Adrenal gland (tissue), 12 donors: ENCODE measurements around the gene ANKS6. TPM values are rescaled to one million over a fixed set of nuclear protein-coding genes. Genes with fewer than 3 reads are reported as not detected.

Experiments used
- DNase-seq, 7 donors: peaks; one replicate each; pipeline ENCODE4 v3.0.0-alpha.2; 2019 to 2020
- H3K27ac ChIP-seq, 5 donors: fragments of 200-600 bp; sonication (generic) in 4 of 5; 1 replicate in 3 of 5; 2 replicates in 2 of 5; pipeline versions ENCODE4 v1.5.1 to v1.8.0; 2016 to 2020; ENCODE audit warnings: mild to moderate bottlenecking in 1 of 5
- H3K27me3 ChIP-seq: fragments of 200-600 bp; 2 replicates; pipeline ENCODE4 v1.8.0; 2021
- H3K36me3 ChIP-seq, 2 donors: fragments of 200-600 bp; replicated peaks in 1 of 2; 1 replicate in 1 of 2; 2 replicates in 1 of 2; pipeline versions ENCODE4 v1.5.1 to v1.8.0; 2018 to 2022
- H3K4me1 ChIP-seq, 2 donors: fragments of 200-600 bp; replicated peaks in 1 of 2; 1 replicate in 1 of 2; 2 replicates in 1 of 2; pipeline versions ENCODE4 v1.5.1 to v1.8.0; 2018 to 2021
- H3K4me3 ChIP-seq, 4 donors: fragments of 200-600 bp; sonication (generic) in 3 of 4; one replicate each; pipeline ENCODE4 v1.5.1; 2016 to 2018
- H3K9me3 ChIP-seq, 3 donors: fragments of 200-600 bp; sonication (generic) in 1 of 3; replicated peaks in 1 of 3; 1 replicate in 2 of 3; 2 replicates in 1 of 3; pipeline versions ENCODE4 v1.5.1 to v1.8.0; 2016 to 2021
- POLR2A ChIP-seq, 2 donors: fragments of 450-650 bp; IDR thresholded peaks; one replicate each; pipeline ENCODE4 v1.6.1; 2017; ENCODE audit warnings: antibody characterized with exemption in 2 of 2, mild to moderate bottlenecking in 2 of 2, moderate library complexity in 1 of 2
- WGBS, 4 donors: extraction: QIAGEN DNeasy Blood & Tissue Kit in 2 of 4; methylation state at CpG; one replicate each; pipeline versions ENCODE4 v1.1.5 to v1.1.7; 2013 to 2017; 5-methylcytosine and 5-hydroxymethylcytosine counted together
- intact Hi-C, 2 donors: fragments of 100-400 bp; cut with DNase I; formaldehyde crosslinking; loops; one replicate each; pipeline versions ENCODE4 v1.14.1 to v1.15.0; 2022 to 2023
- polyA plus RNA-seq, 3 donors: library from polyadenylated mRNA; stranded (reverse); fragments of 200-250 nt in 2 of 3; fragments of 350-450 nt in 1 of 3; fragmentation: Illumina TruSeq in 1 of 3; extraction: RNeasy Lipid Tissue Mini Kit (QIAGEN cat#74804) in 1 of 3; gene quantifications; one replicate each; pipeline ENCODE4 v1.2.3, GENCODE V29; 2013 to 2014
- total RNA-seq, 9 donors: library from RNA; depleted of rRNA in 4 of 9; stranded (reverse); fragments of >200 nt in 4 of 9; fragments of 120-200 nt in 1 of 9; fragmentation: NEBNext Ultra II Directional in 1 of 9; extraction: Animal tissue kit (Norgen Biotek cat#: 25700) in 1 of 9; gene quantifications; one replicate each; pipeline versions ENCODE4 v1.1.0 to v1.2.4, GENCODE V29; 2013 to 2023
- TF ChIP-seq, protein P1 (sequence below), 6 experiments: fragments of 450-650 bp in 4 of 6; fragments of 200-600 bp in 2 of 6; sonication (generic) in 1 of 6; IDR thresholded peaks; 1 replicate in 5 of 6; 2 replicates in 1 of 6; pipeline versions ENCODE4 v1.5.1 to v1.8.0; 2016 to 2021; ENCODE audit warnings: antibody characterized with exemption in 6 of 6, mild to moderate bottlenecking in 2 of 6, moderate library complexity in 1 of 6
- donor health status: healthy with polysubstance abuse.
- donor health status: Bipolar disorder and iron deficiency.
- donor health status: DM: yes; HTN: yes; CAD: no.
- donor health status: DM: no; HTN: no; CAD: no.
- donor health status: DM: no; HTN: no; CAD: no.
- donor health status: DM: yes; HTN: yes; CAD: no.

The ANKS6 gene
- total and polyA plus RNA-seq, 12 donors, result 4.3 to 28.4 (median 14.9) TPM

DNA sequence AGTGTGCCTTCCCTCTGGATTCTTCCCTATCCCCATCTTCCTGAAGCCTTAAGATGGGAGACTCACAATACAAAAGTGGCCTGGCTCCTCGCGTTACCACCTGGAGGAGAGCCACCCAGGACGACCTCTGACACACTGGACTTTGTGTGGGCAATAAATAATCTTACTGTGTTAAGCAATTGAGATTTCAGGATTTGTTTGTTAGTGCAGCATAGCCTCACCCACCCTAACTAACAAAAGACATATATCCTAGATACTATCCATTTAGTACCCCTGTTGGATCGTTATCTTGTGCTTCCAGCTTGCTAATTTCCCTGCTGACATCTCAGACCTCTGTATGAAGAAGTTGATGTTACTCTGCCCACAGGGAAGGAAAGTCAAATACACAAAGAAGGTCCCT is 95.6 kb downstream of the ANKS6 start:
- no peak for TF ChIP-seq POLR2A (IDR thresholded peaks at IDR 0.05)
- TF ChIP-seq, protein P1, sequence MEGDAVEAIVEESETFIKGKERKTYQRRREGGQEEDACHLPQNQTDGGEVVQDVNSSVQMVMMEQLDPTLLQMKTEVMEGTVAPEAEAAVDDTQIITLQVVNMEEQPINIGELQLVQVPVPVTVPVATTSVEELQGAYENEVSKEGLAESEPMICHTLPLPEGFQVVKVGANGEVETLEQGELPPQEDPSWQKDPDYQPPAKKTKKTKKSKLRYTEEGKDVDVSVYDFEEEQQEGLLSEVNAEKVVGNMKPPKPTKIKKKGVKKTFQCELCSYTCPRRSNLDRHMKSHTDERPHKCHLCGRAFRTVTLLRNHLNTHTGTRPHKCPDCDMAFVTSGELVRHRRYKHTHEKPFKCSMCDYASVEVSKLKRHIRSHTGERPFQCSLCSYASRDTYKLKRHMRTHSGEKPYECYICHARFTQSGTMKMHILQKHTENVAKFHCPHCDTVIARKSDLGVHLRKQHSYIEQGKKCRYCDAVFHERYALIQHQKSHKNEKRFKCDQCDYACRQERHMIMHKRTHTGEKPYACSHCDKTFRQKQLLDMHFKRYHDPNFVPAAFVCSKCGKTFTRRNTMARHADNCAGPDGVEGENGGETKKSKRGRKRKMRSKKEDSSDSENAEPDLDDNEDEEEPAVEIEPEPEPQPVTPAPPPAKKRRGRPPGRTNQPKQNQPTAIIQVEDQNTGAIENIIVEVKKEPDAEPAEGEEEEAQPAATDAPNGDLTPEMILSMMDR (IDR thresholded peaks at IDR 0.05), result no peak
- no peak overlapping the region for H3K27ac ChIP-seq
- H3K4me1 ChIP-seq, result no peaks in the 10 kb centered on the region
- no peak for DNase-seq
- H3K36me3 ChIP-seq, result no peaks in the 10 kb centered on the region
- H3K4me3 ChIP-seq, result no peak overlapping the region
- H3K9me3 ChIP-seq, result no peaks in the 10 kb centered on the region
- H3K27me3 ChIP-seq, result no peaks in the 10 kb centered on the region
- intact Hi-C loops, result no loop called here
- WGBS, 4 donors, result 54 to 61% (median 56%) methylated on average over 4 of the region's 4 CpGs

DNA sequence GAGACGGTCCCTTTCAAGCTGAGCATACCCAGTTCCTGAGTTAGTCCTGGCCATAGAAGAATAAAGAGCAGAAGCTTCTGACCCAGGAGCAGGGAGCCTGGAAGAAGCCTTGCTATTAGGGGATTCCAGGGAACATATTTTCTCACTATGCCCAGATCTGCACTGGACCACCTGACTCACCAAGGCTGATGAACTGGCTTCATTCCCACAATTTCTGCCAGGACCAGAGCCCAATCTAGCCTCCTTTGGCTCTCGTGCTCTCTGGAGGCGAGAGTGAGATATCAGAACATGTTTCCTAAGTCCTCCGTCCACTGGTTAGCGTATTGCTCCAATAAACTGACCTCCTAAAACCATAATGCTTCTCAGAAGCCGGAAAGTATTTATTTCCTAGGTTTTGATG is 97.5 kb downstream of the ANKS6 start:
- Histone ChIP-seq H3K27ac (no peak overlapping the region), H3K27me3 (no peaks in the 10 kb centered on the region), H3K36me3 (no peaks in the 10 kb centered on the region), H3K4me1 (no peaks in the 10 kb centered on the region), H3K4me3 (no peak overlapping the region), H3K9me3 (no peaks in the 10 kb centered on the region)
- TF ChIP-seq POLR2A (IDR thresholded peaks at IDR 0.05), result no peak
- TF ChIP-seq, protein P1 (IDR thresholded peaks at IDR 0.05), result no peak
- 63 to 84% (median 74%) methylated on average over 5 to 6 of the region's 6 CpGs for WGBS, 4 donors
- DNase-seq, result no peak
- intact Hi-C loops, result no loop called here

DNA sequence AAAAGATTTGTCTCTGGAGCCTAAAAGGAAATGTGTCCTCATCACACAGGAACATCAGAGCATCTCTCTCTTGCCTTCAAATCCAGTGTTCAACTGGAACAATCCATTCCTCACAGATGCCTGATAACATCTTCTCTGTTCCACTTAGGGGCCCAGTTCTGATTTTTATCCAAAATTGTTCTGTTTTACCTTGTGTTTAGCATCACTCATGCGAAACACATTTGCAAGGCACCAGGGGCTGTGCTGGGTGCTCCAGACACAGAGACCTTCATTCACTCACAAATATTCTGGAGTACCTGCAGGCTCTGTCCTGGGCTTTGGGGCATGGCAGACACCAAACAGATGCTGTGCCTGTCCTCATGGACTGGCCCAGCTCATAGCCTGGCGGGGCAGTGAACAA is 101.4 kb downstream of the ANKS6 start:
- no peak overlapping the region for H3K27ac ChIP-seq
- H3K27me3 ChIP-seq, result no peaks in the 10 kb centered on the region
- H3K36me3 ChIP-seq, result no peaks in the 10 kb centered on the region
- H3K4me1 ChIP-seq, result no peaks in the 10 kb centered on the region
- DNase-seq, result no peak
- H3K4me3 ChIP-seq, result no peak overlapping the region
- WGBS, 4 donors, result 68 to 91% (median 80%) methylated on average over 1 to 2 of the region's 2 CpGs
- TF ChIP-seq POLR2A (IDR thresholded peaks at IDR 0.05), result no peak
- TF ChIP-seq, protein P1 (IDR thresholded peaks at IDR 0.05), result no peak
- no peaks in the 10 kb centered on the region for H3K9me3 ChIP-seq
- intact Hi-C loops, result no loop called here

DNA sequence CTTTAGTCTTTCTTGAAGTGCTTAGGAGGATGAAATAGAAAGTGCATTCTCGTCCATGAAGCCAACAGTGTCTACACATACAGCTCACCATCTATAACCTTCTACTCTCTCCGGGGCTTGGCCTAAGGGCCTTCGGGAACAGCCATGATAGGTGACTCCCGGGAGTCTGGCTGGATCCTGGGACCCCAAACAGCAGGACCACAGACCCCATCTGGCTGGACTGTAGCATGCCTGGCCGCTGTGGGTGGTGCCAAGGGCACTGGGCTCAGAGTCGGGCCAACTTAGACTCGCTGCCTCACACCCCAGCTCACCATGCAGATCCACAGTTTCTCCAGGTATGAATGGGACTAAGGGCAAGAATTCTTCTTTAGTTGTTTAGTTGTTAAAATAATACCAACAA is 104.0 kb downstream of the ANKS6 start:
- no peak for DNase-seq
- no peak overlapping the region for H3K27ac ChIP-seq
- no peaks in the 10 kb centered on the region for H3K27me3 ChIP-seq
- no peaks in the 10 kb centered on the region for H3K4me1 ChIP-seq
- no peak for TF ChIP-seq POLR2A (IDR thresholded peaks at IDR 0.05)
- TF ChIP-seq, protein P1 (IDR thresholded peaks at IDR 0.05), result no peak
- no peaks in the 10 kb centered on the region for H3K36me3 ChIP-seq
- H3K9me3 ChIP-seq, result no peaks in the 10 kb centered on the region
- WGBS, 4 donors, result 87 to 94% (median 91%) methylated on average over 4 to 7 of the region's 7 CpGs
- H3K4me3 ChIP-seq, result no peak overlapping the region
- intact Hi-C loops, result no loop called here
